NCI-H1930 (cell line): Measurements from ENCODE around the gene ZNF605.
"Not testable (repeated sequence)": the region's sequence is repeated elsewhere in the genome, so short reads cannot be mapped to it uniquely, and the experiment has no call there.

ENCODE experiments used
- DNase-seq, 2 experiments: peaks; one replicate each; lab custom pipeline; 2025; lab: John Stamatoyannopoulos, UW

The ZNF605 gene

DNA sequence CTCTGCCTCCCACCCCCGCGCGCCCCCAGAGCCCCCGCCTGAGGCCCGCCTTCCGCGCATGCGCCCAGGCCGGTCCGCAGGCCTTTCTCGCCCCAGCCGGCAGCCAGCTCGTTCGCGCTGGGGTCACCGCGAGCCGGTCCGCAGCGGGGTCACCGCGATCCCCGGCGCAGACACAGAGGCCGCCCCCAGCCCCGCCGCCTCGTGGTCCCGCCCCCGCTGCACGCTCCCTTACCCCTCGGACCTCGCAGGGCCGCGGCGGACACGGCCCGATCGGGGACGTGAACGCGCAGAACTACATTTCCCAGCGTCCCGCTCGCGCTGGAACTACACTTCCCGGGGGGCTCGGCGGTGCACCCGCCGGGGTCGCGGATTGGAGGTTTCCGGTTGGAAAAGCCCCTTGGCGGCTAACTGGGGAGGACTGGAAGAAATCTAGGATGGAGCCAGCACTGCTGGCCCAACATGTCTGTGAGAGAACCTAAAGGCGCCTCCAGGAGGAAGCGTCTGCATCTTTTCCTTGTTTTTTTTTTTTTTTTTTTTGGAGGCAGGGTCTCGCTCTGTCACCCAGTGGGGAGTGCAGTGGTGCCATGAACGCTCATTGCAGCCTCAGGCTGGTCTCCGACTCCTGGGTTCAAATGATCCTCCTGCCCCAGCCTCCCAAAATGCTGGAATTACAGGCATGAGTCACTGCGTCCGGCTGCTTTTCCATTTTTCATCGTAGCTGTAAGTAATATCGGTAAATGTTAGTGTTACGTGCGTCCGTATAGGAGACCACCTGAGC lies at the start of gene ZNF605:
ZNF605 (minus strand) TSS at position 296 of the 778 bp plus-strand sequence. CDS start 10,671 bp downstream, outside the sequence.
- DNase-seq: peak; percentile 87 to 94

DNA sequence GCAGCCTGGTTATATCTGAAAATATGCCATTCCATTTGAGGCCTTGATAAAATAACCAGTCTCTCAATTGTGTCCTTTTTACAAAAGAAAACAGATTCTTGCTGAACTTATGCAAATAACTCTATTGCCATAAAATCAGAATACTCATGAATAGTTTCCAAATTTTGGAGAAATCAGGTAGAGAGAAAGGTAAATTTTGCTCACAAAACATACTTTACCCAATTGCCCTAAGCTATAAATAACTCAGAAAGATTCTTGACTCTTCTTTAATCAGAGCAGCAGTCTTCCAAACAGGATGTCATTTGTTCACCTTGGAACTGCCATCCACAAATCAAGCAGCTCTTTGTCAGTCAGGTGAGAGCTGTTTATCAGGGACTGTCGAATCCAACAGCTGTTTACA lies 42.6 kb upstream of the ZNF605 start:
- no peak for DNase-seq

GRCh38 chr12:132986885-132987225 lies 30.7 kb upstream of the ZNF605 start:
- no peak for DNase-seq

DNA sequence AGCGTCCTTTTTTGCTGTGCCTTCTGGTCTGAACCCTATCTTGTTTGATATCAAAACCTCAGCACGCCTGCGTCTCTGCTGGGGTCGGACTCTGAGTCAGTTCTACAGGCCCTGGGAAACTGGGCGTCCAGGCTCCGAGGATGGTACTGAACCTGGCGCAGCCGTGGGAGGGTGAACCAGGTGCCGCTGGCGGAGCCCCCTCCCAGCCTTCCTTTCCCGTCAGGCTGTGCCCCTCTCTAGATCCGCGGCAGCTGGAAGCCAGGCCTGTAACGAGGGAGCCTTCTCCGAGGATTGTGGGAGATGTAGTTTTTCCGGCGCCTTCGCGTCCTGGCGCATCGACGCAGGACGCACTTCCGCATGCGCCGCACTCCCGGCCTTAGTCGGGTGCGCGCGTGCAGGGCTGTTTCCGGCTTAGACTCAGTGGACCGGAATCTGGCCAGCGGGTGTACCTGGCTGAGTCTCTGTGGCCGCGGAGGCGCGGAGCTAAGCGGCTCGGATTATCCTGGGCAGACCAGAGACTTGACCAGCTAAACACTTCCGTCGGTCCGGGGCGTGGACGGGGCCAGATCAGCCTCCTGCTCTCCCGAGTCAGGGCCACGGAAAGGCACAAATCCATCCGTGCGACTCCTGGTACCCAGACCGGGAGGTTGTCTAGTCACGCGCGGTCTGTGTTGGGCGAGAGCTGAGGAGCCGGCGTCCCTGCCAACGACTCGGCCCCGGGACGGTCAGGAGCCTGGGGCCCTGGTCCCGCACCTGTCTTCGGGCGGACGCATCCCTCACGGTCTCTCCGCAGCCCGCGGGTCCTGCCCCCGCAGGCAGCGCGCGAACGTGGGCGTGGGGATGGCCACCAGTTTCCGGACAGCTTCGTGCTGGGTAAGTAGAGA lies 30.1 kb upstream of the ZNF605 start, which contains the start of gene ZNF26:
ZNF26 (plus strand) TSS at position 367 of the 884 bp plus-strand sequence; CDS start at position 841, 474 bp downstream.
- peak; percentile 86 to 94 for DNase-seq

DNA sequence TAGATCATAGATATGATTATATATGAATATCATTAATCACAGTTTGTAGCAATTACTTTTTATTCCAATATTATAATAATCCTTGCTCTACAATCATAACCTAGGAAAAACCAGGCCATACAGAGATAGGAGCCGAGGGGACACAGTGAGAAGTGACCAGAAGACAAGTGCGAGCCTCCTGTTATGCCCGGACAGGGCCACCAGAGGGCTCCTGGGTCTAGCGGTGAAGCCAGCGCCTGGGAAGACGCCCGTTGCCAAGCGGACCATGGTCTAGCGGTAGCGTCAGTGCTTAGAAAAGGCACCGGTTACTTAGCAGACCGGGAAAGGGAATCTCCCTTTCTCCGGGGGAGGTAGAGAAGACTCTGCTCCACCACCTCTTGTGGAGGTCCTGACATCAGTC lies 20.8 kb upstream of the ZNF605 start:
- peak in 1 of 2 experiments; percentile 40 for DNase-seq

GRCh38 chr12:132972374-132972773 lies 16.3 kb upstream of the ZNF605 start:
- no peak for DNase-seq

DNA sequence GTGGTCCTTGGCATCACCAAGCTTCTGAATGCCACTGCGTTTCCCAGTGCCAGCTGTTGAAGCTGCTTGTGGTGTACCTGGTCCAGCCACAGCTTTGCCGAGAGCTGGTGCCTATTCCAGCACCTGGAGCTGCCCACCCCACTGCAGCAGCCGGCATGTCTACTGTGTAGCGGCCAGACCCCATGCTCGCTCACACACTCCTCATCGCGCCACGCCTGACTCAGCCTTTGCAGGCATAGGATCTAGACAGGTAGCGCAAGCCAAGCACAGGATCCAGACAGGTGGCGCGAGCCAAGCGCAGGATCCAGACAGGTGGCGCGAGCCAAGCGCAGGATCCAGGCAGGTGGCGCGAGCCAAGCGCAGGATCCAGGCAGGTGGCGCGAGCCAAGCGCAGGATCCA lies 11.6 kb upstream of the ZNF605 start:
- no peak for DNase-seq

DNA sequence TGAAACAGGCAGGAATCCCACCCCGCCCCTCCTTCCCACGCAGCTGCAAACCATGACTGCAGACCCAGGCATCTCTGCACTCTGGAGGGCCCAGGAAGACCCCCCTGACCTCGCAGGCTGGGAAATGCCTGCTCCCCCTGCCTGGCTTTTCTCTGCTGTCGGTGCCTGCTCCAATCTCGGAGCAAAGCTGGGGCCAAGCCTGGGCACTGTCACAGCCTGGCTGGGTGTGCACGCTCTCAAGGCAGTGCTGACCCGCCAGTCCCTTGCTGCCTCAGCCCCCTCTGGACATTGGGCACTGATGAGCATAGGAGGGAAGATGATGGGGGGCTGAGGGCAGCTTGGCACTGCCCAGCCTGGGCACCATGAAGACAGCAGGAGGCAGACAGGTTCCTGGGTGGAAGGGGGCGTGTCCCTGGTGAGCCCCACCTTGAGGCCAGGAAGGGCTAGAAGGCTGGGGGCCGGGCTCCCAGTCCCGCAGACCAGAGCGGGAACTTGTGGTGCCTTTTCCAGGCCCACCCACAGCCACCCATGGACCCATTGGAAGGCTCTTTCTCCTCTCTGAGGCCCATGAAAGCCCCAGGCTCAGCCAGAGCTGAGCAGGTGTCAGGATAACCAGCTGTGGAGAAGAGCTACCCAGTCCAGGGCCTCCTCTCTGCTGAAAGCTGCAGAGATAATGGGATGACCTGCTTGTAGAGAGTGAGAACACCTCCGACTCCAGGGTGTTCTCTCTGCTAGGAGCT lies 10.7 kb upstream of the ZNF605 start:
- no peak for DNase-seq

DNA sequence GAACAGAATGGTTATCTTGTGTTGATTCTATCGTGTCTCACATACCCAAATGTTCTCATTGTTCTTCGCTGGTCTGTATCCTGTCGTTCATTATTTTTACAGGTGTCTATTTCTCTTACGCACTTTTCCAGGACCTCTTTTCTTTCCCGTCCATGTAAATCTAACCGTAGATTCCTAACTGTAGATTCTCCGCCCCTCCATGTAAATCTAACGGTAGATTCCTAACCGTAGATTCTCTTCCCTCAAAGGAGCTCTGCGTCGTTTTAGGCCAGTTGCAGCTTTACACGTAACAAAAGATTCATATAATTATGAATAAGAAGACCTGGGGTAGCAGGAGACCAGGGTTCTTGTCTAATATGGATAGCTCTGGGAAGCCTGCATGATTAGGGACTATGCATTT lies 9.7 kb upstream of the ZNF605 start:
- no peak for DNase-seq

DNA sequence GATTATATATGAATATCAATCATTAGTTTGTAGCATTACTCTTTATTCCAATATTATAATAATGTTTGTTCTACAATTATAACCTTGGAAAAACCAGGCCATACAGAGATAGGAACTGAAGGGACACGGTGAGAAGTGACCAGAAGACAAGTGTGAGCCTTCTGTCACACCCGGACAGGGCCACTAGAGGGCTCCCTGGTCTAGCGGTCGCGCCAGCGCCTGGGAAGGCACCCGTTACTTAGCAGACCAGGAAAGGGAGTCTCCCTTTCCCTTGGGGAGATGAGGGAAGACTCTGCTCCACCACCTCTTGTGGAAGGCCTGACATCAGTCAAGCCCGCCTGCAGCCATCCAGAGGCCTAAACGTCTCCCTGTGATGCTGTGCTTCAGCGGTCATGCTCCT lies 7.8 kb upstream of the ZNF605 start:
- not testable (repeated sequence) for DNase-seq

- DNase-seq: not testable (repeated sequence)
Measured at GRCh38 chr12:132961790-132962189, 5.7 kb upstream of the ZNF605 start.

DNA sequence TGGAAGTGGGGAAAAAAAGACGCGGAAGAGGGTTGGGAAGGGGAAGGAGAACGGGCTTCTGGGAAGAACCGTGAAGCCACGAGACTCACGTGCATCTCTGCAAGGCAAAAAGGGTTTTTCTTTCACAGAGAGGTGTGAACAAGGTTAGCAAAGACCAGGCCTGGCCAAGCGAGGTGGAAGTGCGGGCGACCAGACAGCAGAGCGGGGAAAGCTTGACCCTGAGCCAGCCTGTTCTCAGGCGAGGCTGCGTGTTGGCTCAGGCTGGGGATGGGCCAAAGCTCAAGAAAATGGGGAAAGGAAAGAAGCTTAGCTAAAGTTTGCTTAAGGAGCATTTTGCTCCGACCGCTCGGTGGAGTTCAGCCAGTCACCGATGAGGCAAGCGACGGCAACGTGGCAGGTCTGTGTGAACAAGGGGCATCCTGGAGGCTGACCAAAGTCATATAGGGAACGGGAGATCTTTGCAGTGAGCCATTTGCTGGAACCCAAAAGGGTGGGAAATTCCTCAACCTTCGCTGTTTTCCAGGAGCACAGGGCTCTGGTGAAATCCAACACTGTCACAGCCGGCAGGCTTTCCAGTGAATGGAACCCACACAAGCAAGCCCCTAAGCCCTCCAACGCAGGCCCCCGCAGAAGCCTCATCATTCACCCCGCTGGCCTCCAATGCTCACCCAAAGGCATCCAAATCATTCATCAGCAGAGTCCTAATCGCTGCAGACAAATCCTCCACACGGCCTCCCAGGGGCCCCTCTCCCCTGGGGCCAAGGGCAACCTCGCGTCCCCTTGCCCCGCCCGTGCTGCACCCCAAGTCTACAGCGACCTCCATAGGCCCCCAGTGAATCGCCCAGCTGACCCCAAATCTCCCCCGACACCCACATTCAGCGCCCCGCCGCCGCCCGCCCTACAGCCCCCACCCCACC lies 754 bp downstream of the ZNF605 start:
- peak; percentile 8 to 39 for DNase-seq

DNA sequence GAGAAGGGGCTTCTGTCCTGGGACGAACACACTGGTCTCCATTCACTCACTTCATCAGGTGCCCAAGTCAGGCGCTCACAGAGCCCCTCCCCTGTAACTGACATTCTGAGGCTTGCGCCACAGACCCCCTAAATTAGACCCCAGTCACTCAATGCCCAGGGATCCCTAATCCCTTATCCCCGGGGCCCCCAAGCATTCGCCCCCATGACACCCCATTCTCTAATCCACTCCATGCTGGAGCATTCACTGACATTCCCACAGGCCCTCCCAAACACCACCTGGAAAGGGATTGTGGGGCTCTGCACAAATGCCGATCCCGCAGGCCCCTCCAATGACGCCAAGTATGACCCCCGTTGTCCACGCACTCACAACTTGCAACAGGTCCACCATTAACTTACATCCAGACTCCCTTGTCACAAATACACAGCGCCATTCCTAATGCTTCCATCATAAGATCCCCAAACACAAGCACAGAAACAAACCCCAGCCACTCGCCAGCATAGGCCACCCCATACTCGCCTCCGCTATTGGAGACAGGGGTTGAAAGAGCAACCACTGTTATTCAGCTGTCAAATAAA lies 1.5 kb downstream of the ZNF605 start:
- no peak for DNase-seq

DNA sequence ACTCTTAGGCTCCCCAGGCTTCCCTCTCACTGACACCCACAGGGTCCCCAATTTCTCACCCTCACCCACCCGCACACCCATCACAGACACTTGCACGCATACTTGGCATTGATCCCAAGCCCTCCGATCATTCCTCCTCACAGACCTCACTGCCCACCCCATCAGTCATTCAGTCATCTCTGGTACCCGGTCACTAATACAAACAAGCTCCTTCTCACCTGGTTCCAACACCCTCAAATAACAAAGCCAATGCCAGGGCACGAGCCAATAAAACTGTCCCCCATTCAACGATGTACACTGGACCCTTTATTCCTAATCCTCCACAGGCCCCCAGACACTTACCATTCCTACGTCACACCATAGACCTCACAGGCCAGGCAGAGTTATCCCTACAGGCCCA lies 2.3 kb downstream of the ZNF605 start:
- no peak for DNase-seq

GRCh38 chr12:132953163-132953425 lies 3.0 kb downstream of the ZNF605 start:
- DNase-seq: no peak

GRCh38 chr12:132952371-132953162 lies 3.5 kb downstream of the ZNF605 start:
- no peak for DNase-seq

DNA sequence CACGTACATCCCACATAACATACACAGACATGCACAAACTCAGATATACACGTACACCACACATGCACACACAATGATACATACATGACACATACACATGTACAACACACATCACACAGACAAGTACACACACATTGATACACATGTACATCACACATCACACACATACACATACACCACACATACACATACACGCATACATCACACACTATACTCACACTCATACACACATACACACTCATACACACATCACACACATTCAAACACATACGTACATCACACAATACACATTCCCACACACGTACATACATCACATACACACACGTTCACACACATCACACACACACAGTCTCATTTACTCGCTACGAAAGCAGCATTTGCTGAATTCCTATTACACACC lies 4.5 kb downstream of the ZNF605 start:
- DNase-seq: no peak

DNA sequence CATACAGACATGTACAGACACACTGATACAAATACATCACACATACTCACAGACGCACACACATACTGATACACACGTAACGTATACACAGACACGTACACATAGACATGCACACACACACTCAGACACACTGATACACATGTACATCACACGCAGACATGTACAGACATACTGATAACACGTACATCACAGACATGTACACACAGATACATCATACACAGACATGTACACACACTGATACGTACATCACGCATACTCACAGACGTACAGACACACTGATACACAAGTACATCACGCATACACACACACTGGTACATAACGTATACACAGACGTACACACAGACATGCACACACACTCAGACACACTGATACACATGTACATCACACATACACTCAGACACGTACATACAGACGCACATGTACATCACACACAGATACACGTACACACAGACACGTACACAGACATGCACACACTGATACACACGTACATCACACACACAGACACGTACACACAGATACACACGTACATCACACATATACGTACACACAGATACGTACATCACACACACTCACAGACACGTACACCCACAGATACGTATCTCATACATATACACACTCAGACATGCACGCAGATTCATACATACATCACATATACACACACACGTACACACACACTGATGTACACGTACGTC lies 5.1 kb downstream of the ZNF605 start:
- no peak for DNase-seq

DNA sequence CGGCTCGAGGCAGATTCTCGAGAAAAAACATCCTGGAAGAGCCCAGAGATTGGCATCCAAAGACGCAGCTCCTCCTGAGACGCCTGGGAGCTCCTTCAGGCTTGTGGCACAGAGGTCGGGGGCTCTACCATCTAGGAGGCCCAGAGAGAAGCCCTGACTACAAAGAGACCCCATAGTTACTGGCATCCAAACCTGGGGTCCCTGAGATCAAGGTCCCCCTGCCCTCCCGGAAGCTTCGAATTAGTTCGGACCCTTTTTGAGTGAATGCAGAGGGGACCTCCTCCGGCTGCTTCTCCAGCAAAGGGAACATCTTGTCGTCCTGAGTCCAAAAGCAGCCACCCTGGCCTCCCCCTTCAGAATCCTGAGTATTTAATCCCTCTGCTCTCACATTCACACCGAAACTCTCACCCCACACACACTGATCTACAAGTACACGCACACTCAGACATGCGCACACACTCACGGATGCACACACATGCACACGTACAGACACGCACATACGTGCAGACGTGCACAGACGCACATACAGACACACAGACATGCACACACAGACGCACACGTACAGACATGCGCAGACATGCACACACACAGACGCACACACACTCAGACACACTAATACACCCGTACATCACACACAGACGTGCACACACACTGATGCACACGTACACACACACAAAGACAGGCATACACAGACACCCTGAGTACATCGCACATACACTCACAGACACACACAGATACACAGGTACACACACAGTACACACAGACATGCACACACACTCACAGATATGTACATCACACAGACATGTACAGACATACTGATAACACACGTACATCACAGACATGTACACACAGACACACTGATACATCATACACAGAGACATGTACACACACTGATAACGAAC lies 5.9 kb downstream of the ZNF605 start:
- DNase-seq: no peak
